Measurements from ENCODE around the gene PLXNA2.

Gene PLXNA2

GRCh38 chr1:208158640-208159554 is 85.3 kb downstream of the PLXNA2 start:
- FAIRE-seq, result no peak

- no peak for FAIRE-seq
Measured at GRCh38 chr1:208157769-208158168, 86.4 kb downstream of the PLXNA2 start.

GRCh38 chr1:208156741-208157140 is 87.4 kb downstream of the PLXNA2 start:
- no peak for FAIRE-seq

GRCh38 chr1:208156310-208156709 is 87.9 kb downstream of the PLXNA2 start:
- no peak for FAIRE-seq

GRCh38 chr1:208154679-208155642 is 89.2 kb downstream of the PLXNA2 start:
- no peak for FAIRE-seq

- no peak for FAIRE-seq
Measured at GRCh38 chr1:208154040-208154439, 90.1 kb downstream of the PLXNA2 start.

GRCh38 chr1:208153386-208153785 is 90.8 kb downstream of the PLXNA2 start:
- FAIRE-seq, result no peak

GRCh38 chr1:208151728-208152598 is 92.2 kb downstream of the PLXNA2 start:
- FAIRE-seq, result no peak

- FAIRE-seq, result no peak
Measured at GRCh38 chr1:208150833-208151458, 93.2 kb downstream of the PLXNA2 start.

- FAIRE-seq, result no peak
Measured at GRCh38 chr1:208149776-208150514, 94.2 kb downstream of the PLXNA2 start.

- no peak for FAIRE-seq
Measured at GRCh38 chr1:208149213-208149612, 95.0 kb downstream of the PLXNA2 start.

- FAIRE-seq, result no peak
Measured at GRCh38 chr1:208148380-208148779, 95.8 kb downstream of the PLXNA2 start.

GRCh38 chr1:208146650-208147049 is 97.5 kb downstream of the PLXNA2 start:
- no peak for FAIRE-seq

- no peak for FAIRE-seq
Measured at GRCh38 chr1:208145167-208145566, 99.0 kb downstream of the PLXNA2 start.

GRCh38 chr1:208142590-208143382 is 101.4 kb downstream of the PLXNA2 start:
- FAIRE-seq, result no peak

GRCh38 chr1:208141610-208142192 is 102.5 kb downstream of the PLXNA2 start:
- no peak for FAIRE-seq

GRCh38 chr1:208139434-208140045 is 104.6 kb downstream of the PLXNA2 start:
- FAIRE-seq, result no peak

GRCh38 chr1:208137193-208137592 is 107.0 kb downstream of the PLXNA2 start:
- no peak for FAIRE-seq

GRCh38 chr1:208136459-208137182 is 107.6 kb downstream of the PLXNA2 start:
- no peak for FAIRE-seq

Measured in endometrium (tissue), 2 donors.